ENCODE data around the gene PON1.
A peak's percentile ranks its signal among the peaks of the same experiment; 100 is the strongest.

The PON1 gene

DNA sequence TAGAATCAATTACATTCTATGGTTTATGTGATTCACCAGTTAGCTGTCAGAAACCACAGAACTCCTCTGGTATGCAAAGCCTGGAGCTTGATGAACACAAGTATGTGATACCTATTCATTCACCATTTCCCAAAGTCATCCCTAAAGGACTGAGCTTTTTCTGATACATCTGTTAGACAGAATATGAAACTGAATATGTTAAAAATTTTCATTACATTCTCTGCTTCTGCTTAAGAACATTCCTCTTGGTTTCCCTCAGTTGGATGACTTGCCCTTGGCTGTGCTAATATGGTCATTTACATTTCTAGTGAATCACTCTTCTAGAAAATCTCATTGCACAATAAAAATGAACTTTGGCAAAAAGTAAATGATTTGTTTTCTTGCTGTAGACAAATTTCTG lies 10.8 kb upstream of the PON1 start:
- H3K27ac ChIP-seq (ENCODE audit: low read length) = no peak overlapping the region
- no peaks in the 10 kb centered on the region for H3K79me2 ChIP-seq (ENCODE audit: insufficient read depth, low read length)
- TF ChIP-seq EZH2 (IDR thresholded peaks at IDR 0.05; ENCODE audit: borderline replicate concordance, low read depth, low read length, severe bottlenecking) = no peak
- TF ChIP-seq, protein P1, sequence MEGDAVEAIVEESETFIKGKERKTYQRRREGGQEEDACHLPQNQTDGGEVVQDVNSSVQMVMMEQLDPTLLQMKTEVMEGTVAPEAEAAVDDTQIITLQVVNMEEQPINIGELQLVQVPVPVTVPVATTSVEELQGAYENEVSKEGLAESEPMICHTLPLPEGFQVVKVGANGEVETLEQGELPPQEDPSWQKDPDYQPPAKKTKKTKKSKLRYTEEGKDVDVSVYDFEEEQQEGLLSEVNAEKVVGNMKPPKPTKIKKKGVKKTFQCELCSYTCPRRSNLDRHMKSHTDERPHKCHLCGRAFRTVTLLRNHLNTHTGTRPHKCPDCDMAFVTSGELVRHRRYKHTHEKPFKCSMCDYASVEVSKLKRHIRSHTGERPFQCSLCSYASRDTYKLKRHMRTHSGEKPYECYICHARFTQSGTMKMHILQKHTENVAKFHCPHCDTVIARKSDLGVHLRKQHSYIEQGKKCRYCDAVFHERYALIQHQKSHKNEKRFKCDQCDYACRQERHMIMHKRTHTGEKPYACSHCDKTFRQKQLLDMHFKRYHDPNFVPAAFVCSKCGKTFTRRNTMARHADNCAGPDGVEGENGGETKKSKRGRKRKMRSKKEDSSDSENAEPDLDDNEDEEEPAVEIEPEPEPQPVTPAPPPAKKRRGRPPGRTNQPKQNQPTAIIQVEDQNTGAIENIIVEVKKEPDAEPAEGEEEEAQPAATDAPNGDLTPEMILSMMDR (IDR thresholded peaks at IDR 0.05; ENCODE audit: borderline replicate concordance, extremely low read depth, low read length, poor library complexity, severe bottlenecking) = no peak
- H3K4me3 ChIP-seq (ENCODE audit: low read depth in 1 of 2, low read length in 2 of 2) = no peak overlapping the region
- H3K9ac ChIP-seq (ENCODE audit: low read depth, low read length) = no peak overlapping the region
- no peaks in the 10 kb centered on the region for H3K27me3 ChIP-seq (ENCODE audit: insufficient read depth, low read length, poor library complexity)
- no peak for DNase-seq
- H3K4me1 ChIP-seq (ENCODE audit: insufficient read depth, low read length) = peaks cover 12% of the 10 kb centered on the region
- H3K36me3 ChIP-seq (ENCODE audit: insufficient read depth, low read length) = no peaks in the 10 kb centered on the region
- no peaks in the 10 kb centered on the region for H3K9me3 ChIP-seq (ENCODE audit: insufficient read depth, low read length, severe bottlenecking)
- no peak for ATAC-seq (ENCODE audit: insufficient read depth, low read depth)
- no peak overlapping the region for H2AFZ ChIP-seq (ENCODE audit: low read depth, low read length)
- no peak overlapping the region for H3K4me2 ChIP-seq (ENCODE audit: insufficient read depth, low read length)
- H4K20me1 ChIP-seq (ENCODE audit: insufficient read depth, low read length) = no peaks in the 10 kb centered on the region

DNA sequence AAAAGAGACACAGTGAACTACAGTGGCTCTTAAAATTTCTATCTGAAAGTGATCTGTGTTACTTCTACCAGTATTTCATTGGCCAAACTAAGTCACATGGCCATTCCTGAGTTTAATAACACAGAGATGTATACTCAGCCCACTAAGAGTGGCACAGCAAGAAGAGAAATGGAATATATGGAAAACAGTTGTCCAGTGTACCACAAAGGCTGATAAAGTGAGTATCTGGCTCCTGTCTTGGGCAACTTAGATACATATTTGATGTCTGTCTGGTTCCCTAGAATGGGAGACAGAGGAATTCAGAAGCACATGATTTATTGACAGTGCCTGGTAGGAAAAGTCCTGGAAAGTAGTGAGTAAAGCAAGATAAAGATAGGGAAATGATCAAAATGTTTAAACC lies 10.1 kb upstream of the PON1 start:
- Histone ChIP-seq H3K9me3 (ENCODE audit: insufficient read depth, low read length, severe bottlenecking) (no peaks in the 10 kb centered on the region), H3K9ac (ENCODE audit: low read depth, low read length) (no peak overlapping the region), H3K79me2 (ENCODE audit: insufficient read depth, low read length) (no peaks in the 10 kb centered on the region), H3K4me1 (ENCODE audit: insufficient read depth, low read length) (peaks cover 15% of the 10 kb centered on the region), H4K20me1 (ENCODE audit: insufficient read depth, low read length) (no peaks in the 10 kb centered on the region), H3K27me3 (ENCODE audit: insufficient read depth, low read length, poor library complexity) (no peaks in the 10 kb centered on the region), H3K4me2 (ENCODE audit: insufficient read depth, low read length) (no peak overlapping the region), H3K36me3 (ENCODE audit: insufficient read depth, low read length) (no peaks in the 10 kb centered on the region), H2AFZ (ENCODE audit: low read depth, low read length) (no peak overlapping the region), H3K27ac (ENCODE audit: low read length) (no peak overlapping the region), H3K4me3 (ENCODE audit: low read depth in 1 of 2, low read length in 2 of 2) (no peak overlapping the region)
- no peak for TF ChIP-seq EZH2 (IDR thresholded peaks at IDR 0.05; ENCODE audit: borderline replicate concordance, low read depth, low read length, severe bottlenecking)
- TF ChIP-seq, protein P1 (IDR thresholded peaks at IDR 0.05; ENCODE audit: borderline replicate concordance, extremely low read depth, low read length, poor library complexity, severe bottlenecking) = no peak
- ATAC-seq (ENCODE audit: insufficient read depth, low read depth) = no peak
- DNase-seq = no peak

DNA sequence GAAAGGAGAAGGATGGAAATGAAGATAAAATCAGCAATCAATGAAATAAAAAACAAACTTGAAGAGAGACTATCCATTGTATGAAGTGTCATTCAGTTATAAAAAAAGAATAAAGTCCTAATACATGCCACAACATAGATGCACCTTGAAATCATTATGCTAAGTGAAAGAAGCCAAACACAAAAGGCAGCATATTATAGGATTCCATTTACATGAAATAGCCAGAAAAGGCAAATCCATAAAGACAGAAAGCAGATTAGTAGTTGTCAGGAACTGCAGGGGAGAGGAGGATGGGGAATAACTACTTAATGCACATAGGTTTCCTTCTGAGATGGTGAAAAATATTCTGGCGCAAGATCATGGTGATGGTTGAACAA lies 6.6 kb upstream of the PON1 start:
- H3K4me2 ChIP-seq (ENCODE audit: insufficient read depth, low read length) = peak overlapping the region; percentile 76

More for the DNA sequence above, 6.6 kb upstream of the PON1 start:
- H3K4me1 ChIP-seq (ENCODE audit: insufficient read depth, low read length) = peaks cover 15% of the 10 kb centered on the region
- H4K20me1 ChIP-seq (ENCODE audit: insufficient read depth, low read length) = no peaks in the 10 kb centered on the region
- H3K36me3 ChIP-seq (ENCODE audit: insufficient read depth, low read length) = no peaks in the 10 kb centered on the region
- ATAC-seq (ENCODE audit: insufficient read depth, low read depth) = peak; percentile 50
- TF ChIP-seq EZH2 (IDR thresholded peaks at IDR 0.05; ENCODE audit: borderline replicate concordance, low read depth, low read length, severe bottlenecking) = no peak
- TF ChIP-seq, protein P1 (IDR thresholded peaks at IDR 0.05; ENCODE audit: borderline replicate concordance, extremely low read depth, low read length, poor library complexity, severe bottlenecking) = no peak
- DNase-seq = no peak
- no peaks in the 10 kb centered on the region for H3K27me3 ChIP-seq (ENCODE audit: insufficient read depth, low read length, poor library complexity)
- H3K79me2 ChIP-seq (ENCODE audit: insufficient read depth, low read length) = no peaks in the 10 kb centered on the region
- peak overlapping the region; percentile 97 for H2AFZ ChIP-seq (ENCODE audit: low read depth, low read length)
- peak overlapping the region; percentile 22 to 59 for H3K4me3 ChIP-seq (ENCODE audit: low read depth in 1 of 2, low read length in 2 of 2)
- H3K9ac ChIP-seq (ENCODE audit: low read depth, low read length) = peak overlapping the region; percentile 57
- H3K27ac ChIP-seq (ENCODE audit: low read length) = peak overlapping the region; percentile 86
- no peaks in the 10 kb centered on the region for H3K9me3 ChIP-seq (ENCODE audit: insufficient read depth, low read length, severe bottlenecking)

Data from DND-41 (cell line).